GM21737 (cell line): ENCODE results near the gene PCOLCE2.
"Not testable (repeated sequence)": the region's sequence is repeated elsewhere in the genome, so short reads cannot be mapped to it uniquely, and the experiment has no call there.

Source experiments
- ATAC-seq: cut with Tn5 transposase; IDR thresholded peaks from one replicate; pipeline ENCODE4 v1.9.1; 2021; ENCODE audit warnings: mild to moderate bottlenecking, moderate library complexity; ENCODE audit not compliant: unreplicated experiment

Gene PCOLCE2

GRCh38 chr3:142902356-142902755, 13.5 kb upstream of the PCOLCE2 start:
- no peak for ATAC-seq

GRCh38 chr3:142898346-142899213, 9.7 kb upstream of the PCOLCE2 start:
- no peak for ATAC-seq

GRCh38 chr3:142897807-142898206, 8.9 kb upstream of the PCOLCE2 start:
- no peak for ATAC-seq

GRCh38 chr3:142896996-142897395, 8.1 kb upstream of the PCOLCE2 start:
- ATAC-seq = no peak

GRCh38 chr3:142896201-142896755, 7.4 kb upstream of the PCOLCE2 start:
- no peak for ATAC-seq

GRCh38 chr3:142894493-142894892, 5.6 kb upstream of the PCOLCE2 start:
- ATAC-seq = no peak

- no peak for ATAC-seq
These were observed 3.8 kb upstream of the PCOLCE2 start for GRCh38 chr3:142892714-142893113.

GRCh38 chr3:142890592-142890991, 1.7 kb upstream of the PCOLCE2 start:
- ATAC-seq = no peak

- no peak for ATAC-seq
These were observed 530 bp upstream of the PCOLCE2 start for GRCh38 chr3:142889212-142890014.

- ATAC-seq = no peak
These were observed 793 bp downstream of the PCOLCE2 start for GRCh38 chr3:142888099-142888480.

- ATAC-seq = no peak
These were observed 1.9 kb downstream of the PCOLCE2 start for GRCh38 chr3:142886940-142887339.

- ATAC-seq = no peak
These were observed 2.9 kb downstream of the PCOLCE2 start for GRCh38 chr3:142886021-142886420.

- no peak for ATAC-seq
These were observed 4.4 kb downstream of the PCOLCE2 start for GRCh38 chr3:142884531-142884930.

GRCh38 chr3:142883534-142883933, 5.3 kb downstream of the PCOLCE2 start:
- ATAC-seq = not testable (repeated sequence)

- ATAC-seq = no peak
These were observed 7.2 kb downstream of the PCOLCE2 start for GRCh38 chr3:142881445-142882224.

GRCh38 chr3:142878649-142879300, 10.1 kb downstream of the PCOLCE2 start:
- ATAC-seq = no peak

GRCh38 chr3:142876417-142876816, 12.5 kb downstream of the PCOLCE2 start:
- no peak for ATAC-seq

GRCh38 chr3:142875583-142876207, 13.2 kb downstream of the PCOLCE2 start:
- ATAC-seq = no peak

- ATAC-seq = no peak
These were observed 13.8 kb downstream of the PCOLCE2 start for GRCh38 chr3:142875099-142875498.

- not testable (repeated sequence) for ATAC-seq
These were observed 20.5 kb downstream of the PCOLCE2 start for GRCh38 chr3:142868382-142868781.
